ENCODE data around the gene GRK6.

Gene GRK6

GRCh38 chr5:177403792-177404640, 22.5 kb upstream of the GRK6 start (continued):
- TF ChIP-seq ZNF214 (tag by site-specific recombination; IDR thresholded peaks at IDR 0.05; ENCODE audit: borderline replicate concordance) = 0 out of 2 replicates have a peak, but pooled peaks have one; percentile 62
- peak; percentile 16 for TF ChIP-seq ZNF2 (tag by site-specific recombination; IDR thresholded peaks at IDR 0.05)
- peak; percentile 61; the same call in 1 of the 2 replicates for TF ChIP-seq HIC1 (tag by site-specific recombination; IDR thresholded peaks at IDR 0.05)
- peak; percentile 87; the same call in 1 of the 2 replicates for TF ChIP-seq ZNF10 (tag by site-specific recombination; IDR thresholded peaks at IDR 0.05)
- TF ChIP-seq ELK4 (IDR thresholded peaks at IDR 0.05; ENCODE audit: borderline replicate concordance, low read depth, low read length) = no peak
- TF ChIP-seq ZNF138 (tag by site-specific recombination; IDR thresholded peaks at IDR 0.05; ENCODE audit: borderline replicate concordance) = no peak
- peak; percentile 78 for TF ChIP-seq BCL6B (tag by site-specific recombination; IDR thresholded peaks at IDR 0.05)
- no peak for TF ChIP-seq PBX3 (CRISPR knock-in tag; IDR thresholded peaks at IDR 0.05)
- no peak for TF ChIP-seq ZNF704 (tag by site-specific recombination; IDR thresholded peaks at IDR 0.05)
- TF ChIP-seq RBAK (tag by site-specific recombination; IDR thresholded peaks at IDR 0.05) = no peak
- TF ChIP-seq ZNF488 (tag by site-specific recombination; IDR thresholded peaks at IDR 0.05) = 0 out of 2 replicates have a peak, but pooled peaks have one; percentile 7
- peak; percentile 97; the same call in 1 of the 2 replicates for TF ChIP-seq ZNF221 (tag by site-specific recombination; IDR thresholded peaks at IDR 0.05; ENCODE audit: borderline replicate concordance)
- TF ChIP-seq ZBTB11 (tag by site-specific recombination; conservative IDR thresholded peaks at IDR 0.05; ENCODE audit: low read depth) = peak; percentile 52; the same call in 1 of the 2 replicates
- TF ChIP-seq ZNF202 (tag by site-specific recombination; IDR thresholded peaks at IDR 0.05; ENCODE audit: borderline replicate concordance) = no peak
- TF ChIP-seq TSHZ1 (tag by site-specific recombination; IDR thresholded peaks at IDR 0.05; ENCODE audit: borderline replicate concordance) = no peak
- TF ChIP-seq ZNF776 (tag by site-specific recombination; IDR thresholded peaks at IDR 0.05; ENCODE audit: borderline replicate concordance) = peak; percentile 96
- TF ChIP-seq ZNF707 (tag by site-specific recombination; IDR thresholded peaks at IDR 0.05) = no peak
- TF ChIP-seq ZSCAN23 (tag by site-specific recombination; IDR thresholded peaks at IDR 0.05) = no peak
